Activated CD8-positive, alpha-beta memory T cell treated with anti-CD3 and anti-CD28 coated beads, Interleukin-2, amount 50 U/mL, for 1 hour (primary cell): Measurements from ENCODE around the gene LCP2.
"Not testable (repeated sequence)": the region's sequence is repeated elsewhere in the genome, so short reads cannot be mapped to it uniquely, and the experiment has no call there.

Experiments used
- DNase-seq: peaks from one replicate; pipeline ENCODE4 v3.0.0-alpha.2; 2020; ENCODE audit errors: extremely low read depth

Gene LCP2

DNA sequence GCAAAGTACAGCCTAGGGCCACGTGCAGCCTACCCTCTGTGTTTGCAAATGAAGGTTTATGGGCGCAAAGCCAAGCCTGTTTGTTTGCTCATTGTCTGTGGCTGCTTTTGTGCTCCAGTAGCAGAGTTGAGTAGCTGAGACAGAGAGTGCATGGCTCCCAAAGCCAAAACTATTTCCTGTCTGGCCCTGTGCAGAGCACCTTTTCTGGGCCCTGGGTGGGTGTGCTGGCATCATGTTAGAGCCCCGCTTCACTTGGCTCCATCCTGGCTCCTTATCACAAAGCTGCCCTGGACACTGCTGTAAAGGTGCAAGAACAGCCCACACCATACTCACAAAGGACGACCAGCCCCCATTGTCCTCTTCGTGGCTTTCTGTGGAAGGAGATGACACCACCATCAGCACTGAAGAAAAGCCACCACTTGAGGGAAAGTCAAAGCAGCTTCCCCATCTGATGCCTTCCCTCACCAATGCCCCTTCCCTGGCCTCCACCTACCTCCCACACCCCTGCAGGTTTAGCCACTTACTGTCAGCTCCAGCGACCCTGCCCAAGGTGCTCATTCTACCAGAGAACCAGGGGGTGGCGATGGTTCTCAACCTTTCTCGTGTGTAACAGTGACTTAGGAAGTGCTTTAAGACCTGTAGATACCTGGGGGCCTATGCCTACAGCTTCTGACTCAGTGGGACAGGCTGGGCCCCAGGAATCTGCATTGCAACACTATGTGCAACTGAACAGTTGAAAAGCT, 23.4 kb downstream of the LCP2 start:
- no peak for DNase-seq

DNA sequence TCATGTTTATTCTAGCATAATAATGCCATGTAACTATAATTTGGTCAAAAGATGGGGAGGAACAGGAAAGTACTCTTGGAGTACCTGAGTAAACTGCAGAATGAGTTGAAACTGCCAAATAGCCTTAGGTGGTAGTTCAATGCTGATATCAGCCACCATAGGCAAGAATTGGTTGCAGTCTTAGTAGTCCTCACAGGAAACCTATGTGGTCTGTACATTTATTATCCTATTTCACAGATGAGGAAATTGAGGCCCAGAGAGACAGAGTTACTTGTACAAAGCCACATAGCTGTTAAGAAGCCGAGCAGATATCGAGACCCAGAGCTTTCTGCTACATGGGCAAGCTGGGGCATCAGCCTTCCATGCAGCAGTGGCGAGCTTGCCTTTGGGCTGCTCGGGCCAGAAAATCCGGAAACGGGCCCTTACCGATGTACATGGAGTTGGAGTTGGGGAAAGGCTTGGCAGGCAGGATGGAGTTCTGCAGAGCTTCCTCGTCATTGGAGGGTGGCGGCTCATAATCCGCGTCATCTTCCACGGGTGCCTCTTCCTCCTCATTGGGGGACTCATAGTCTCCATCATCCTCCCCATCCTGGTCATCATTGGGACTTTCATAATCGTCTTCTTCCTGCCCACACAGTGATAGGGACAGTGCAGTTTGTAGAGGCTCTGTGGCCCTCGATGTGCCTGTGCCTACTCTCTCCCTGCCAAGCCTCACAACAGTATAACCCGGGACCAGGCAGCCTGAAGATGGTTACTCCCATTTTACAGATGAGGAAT, 27.1 kb downstream of the LCP2 start:
- DNase-seq, result no peak

- DNase-seq, result no peak
These were observed 28.0 kb downstream of the LCP2 start for GRCh38 chr5:170269579-170269978.

GRCh38 chr5:170268884-170269283, 28.7 kb downstream of the LCP2 start:
- DNase-seq, result no peak

DNA sequence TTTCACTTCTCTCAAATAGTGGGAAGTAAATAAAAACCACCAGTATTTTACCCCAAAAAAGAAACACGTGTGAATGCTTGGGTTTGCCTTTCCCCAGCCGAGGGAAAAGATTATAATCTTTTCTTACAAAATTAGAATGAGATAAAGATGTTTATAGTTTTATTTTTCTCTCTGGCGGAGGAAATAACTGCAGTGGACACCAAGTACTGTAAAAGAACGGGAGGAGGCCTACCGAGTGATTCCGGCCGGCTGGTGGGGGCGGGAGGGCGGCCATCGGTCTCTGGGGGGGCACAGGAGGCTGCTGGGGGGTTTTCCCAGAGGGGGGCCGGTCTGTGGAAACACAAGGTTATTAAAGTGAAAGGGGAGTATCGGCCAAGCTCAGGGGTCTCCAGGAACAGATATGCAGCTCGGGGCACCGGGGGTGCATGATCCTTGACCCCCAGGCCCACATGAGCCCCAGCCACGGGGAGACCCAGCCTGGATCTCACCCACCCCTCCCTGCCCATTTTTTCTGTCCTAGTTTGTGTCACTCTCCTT, 29.4 kb downstream of the LCP2 start:
- DNase-seq, result no peak

- peak; percentile 72 for DNase-seq
These were observed 30.0 kb downstream of the LCP2 start for GRCh38 chr5:170267431-170268152.

- no peak for DNase-seq
These were observed 30.8 kb downstream of the LCP2 start for GRCh38 chr5:170266570-170267381.

GRCh38 chr5:170265522-170265921, 32.1 kb downstream of the LCP2 start:
- no peak for DNase-seq

GRCh38 chr5:170263906-170264305, 33.7 kb downstream of the LCP2 start:
- no peak for DNase-seq

DNA sequence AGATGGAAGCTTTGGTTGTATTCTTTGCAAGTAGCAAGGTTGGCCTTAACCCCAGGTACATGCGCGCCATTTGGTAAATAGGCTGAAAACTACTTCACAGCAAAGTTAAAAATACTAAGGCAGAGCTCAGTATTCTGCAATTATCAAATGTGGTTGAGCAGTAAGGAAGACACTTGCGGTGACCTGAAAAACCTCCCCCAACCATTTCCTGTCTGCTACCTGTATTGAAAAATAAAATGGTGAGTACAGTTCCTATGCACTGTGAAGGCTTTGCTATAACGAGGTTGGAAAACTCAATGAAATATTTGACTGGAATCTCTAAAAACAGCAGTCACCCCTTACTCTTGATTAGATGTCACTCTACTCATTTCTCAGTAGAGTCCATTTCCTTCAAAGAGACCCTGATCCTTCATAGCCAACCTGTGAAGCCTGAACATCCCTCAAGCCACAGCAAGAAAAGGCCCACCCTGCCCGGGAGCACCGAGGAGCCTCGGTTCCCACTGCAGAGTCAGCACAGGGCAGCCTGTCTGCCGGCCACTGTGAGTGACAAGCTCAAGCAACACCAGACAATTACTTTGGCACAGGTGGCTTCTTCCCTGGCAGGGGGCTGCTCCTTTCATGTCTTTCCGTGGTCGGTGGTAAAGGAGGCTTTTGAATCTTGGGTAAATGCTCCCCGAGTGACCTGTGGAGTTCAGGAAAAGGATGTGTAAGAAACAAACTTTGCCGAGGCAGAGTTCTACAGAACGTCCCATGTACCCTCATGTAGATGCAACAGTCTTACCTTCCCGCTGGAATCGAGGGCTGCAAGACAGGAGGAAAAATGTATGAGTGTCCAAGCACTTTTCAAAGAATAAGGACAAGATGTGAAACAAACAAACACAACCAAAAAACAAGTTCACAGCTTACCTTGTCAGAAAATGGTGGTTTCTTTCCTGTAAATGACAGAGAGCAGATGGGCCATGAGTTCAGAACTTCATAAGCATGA, 35.2 kb downstream of the LCP2 start:
- DNase-seq, result no peak

DNA sequence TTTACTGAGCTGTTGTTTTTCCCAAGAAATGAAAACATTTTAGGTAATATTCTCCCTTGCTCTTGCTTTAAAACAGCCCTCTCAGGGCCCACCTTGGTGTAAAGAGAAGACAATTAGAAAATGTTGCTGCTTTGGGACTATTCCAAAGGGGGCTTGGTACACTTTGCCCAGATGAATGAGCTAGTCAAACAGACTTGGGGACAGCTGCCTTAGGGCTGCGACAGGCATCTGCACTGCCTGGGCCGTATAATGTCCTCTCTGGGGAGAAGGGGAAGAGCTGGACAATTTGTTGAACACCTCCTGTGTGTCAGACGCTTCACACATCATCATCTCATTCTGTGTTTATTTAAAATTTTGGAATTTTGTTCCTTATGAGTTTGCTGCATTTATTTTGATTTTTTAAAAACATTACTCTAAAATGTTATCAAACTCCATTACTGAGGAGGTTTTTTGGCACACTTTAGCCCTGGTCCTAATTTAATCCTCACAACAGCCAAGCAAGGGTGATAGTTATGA, 36.0 kb downstream of the LCP2 start:
- no peak for DNase-seq

- DNase-seq, result no peak
These were observed 40.2 kb downstream of the LCP2 start for GRCh38 chr5:170257370-170257769.

GRCh38 chr5:170256571-170256970, 41.0 kb downstream of the LCP2 start:
- DNase-seq, result no peak

- peak; percentile 65 for DNase-seq
These were observed 43.5 kb downstream of the LCP2 start for GRCh38 chr5:170254056-170254455.

DNA sequence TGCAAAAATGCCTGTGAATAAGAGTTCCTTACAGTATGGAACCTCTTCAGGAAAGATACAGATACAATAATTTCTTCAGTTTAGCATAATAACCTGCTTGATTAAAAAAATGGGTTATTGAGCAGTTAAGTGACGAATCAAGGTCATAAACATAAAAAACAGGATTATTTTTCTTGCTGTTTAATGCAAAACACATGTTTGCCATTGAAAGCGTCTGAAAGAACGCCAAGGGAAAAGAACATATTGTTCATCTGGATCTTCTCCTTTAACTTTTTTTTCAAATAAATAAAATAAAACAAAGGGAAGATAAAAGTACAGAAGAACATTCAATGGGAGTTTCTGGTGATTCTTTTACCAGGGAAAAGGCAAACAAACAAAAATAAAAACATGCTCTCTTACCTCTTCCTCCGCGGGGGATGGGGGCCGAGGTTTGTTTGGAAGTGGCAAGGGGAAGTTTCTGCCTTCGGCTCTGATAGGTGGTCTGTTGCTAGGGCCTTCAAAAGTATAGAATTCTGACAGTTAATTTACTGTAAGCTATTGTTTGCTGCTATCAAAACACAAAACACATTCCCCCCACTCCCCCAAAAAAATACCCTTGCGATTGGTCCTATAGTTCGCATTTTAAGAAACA, 44.7 kb downstream of the LCP2 start:
- no peak for DNase-seq

- DNase-seq, result no peak
These were observed 45.5 kb downstream of the LCP2 start for GRCh38 chr5:170252109-170252508.

GRCh38 chr5:170251462-170251861, 46.1 kb downstream of the LCP2 start:
- DNase-seq, result no peak

DNA sequence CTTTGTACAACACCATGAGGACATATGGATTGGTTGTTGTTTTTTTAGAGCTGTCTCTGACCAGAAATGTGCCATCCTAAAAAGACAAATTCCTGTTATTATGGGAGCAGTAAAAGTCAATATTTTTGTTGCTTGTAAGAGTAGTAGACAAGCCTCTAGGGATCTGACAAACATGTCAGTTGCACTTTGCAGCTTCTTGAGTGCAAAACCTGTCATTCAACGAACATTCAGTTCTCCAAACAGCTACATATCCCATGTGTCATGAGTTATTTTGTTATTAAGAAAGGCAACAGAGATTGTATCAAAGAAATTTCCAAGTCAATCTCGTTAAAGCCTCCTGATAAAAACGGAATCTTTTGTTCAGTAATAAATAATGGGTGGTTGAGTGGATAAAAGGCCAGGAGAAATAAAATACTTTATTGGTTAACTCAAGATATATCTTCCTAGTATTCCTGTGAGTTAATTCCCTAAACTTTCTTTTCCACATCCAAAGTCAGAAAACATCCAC, 46.7 kb downstream of the LCP2 start:
- DNase-seq, result no peak

DNA sequence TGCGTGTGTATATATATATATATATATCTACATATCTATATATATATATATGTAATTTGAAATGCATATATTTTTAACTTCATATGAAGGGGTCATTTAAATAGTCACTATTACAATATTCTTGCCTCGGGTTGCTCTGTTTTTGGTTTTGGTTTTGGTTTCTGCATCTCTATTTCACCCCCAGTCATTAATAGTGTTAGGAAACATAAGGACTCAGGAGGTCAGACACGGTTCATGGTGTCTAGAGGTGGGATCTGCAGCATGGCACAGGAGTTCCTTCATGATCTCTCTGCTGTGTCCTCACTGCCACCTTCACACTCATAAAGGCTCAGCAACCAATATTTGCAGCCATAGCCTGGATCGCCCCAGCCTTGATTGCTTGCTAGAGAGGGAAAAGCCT, 48.2 kb downstream of the LCP2 start:
- no peak for DNase-seq

DNA sequence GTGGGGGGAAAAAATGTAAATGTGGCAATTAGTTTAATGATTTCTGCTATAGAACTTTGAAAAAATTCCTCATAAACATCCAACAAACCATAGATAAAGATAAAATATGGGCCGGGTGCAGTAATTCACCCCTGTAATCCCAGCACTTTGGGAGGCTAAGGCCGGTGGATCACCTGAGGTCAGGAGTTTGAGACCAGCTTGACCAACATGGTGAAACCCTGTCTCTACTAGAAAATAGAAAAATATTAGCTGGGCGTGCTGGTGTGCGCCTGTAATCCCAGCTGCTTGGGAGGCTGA, 48.7 kb downstream of the LCP2 start:
- not testable (repeated sequence) for DNase-seq
